Peyer's patch (tissue), 4 donors: ENCODE measurements around the gene THAP3. TPM values are rescaled to one million over a fixed set of nuclear protein-coding genes. Genes with fewer than 3 reads are reported as not detected.
A peak's percentile ranks its signal among the peaks of the same experiment; 100 is the strongest.

Source experiments
- DNase-seq, 3 donors: peaks; one replicate each; pipeline ENCODE4 v3.0.0-alpha.2; 2017 to 2019
- H3K27ac ChIP-seq, 4 donors: fragments of 200-600 bp; sonication (generic); one replicate each; pipeline ENCODE4 v1.5.1; 2016 to 2019
- H3K27me3 ChIP-seq, 2 donors: fragments of 200-600 bp; sonication (generic); one replicate each; pipeline ENCODE4 v1.5.1; 2019
- H3K36me3 ChIP-seq, 3 donors: fragments of 200-600 bp; sonication (generic); one replicate each; pipeline ENCODE4 v1.5.1; 2016 to 2019
- H3K4me1 ChIP-seq, 4 donors: fragments of 200-600 bp; sonication (generic); one replicate each; pipeline ENCODE4 v1.5.1; 2016 to 2019
- H3K4me3 ChIP-seq, 4 donors: fragments of 200-600 bp; sonication (generic); 1 replicate in 3 of 4; 2 replicates in 1 of 4; pipeline ENCODE4 v1.5.1; 2016 to 2019; ENCODE audit warnings: mild to moderate bottlenecking in 1 of 4
- H3K9me3 ChIP-seq, 4 donors: fragments of 200-600 bp; sonication (generic); one replicate each; pipeline ENCODE4 v1.5.1; 2016 to 2019; ENCODE audit warnings: mild to moderate bottlenecking in 1 of 4
- CTCF ChIP-seq, 6 experiments: fragments of 450-650 bp in 4 of 6; fragments of 200-600 bp in 2 of 6; sonication (generic) in 1 of 6; IDR thresholded peaks; one replicate each; pipeline ENCODE4 v1.5.1; 2017 to 2019; ENCODE audit warnings: antibody characterized with exemption in 6 of 6, mild to moderate bottlenecking in 3 of 6, moderate library complexity in 1 of 6
- POLR2A ChIP-seq, 2 donors: fragments of 450-650 bp; IDR thresholded peaks; one replicate each; pipeline ENCODE4 v1.5.1; 2017; ENCODE audit warnings: antibody characterized with exemption in 2 of 2, mild to moderate bottlenecking in 2 of 2, moderate library complexity in 2 of 2
- total RNA-seq, 4 donors: library from RNA; depleted of rRNA; stranded (reverse); fragments of >200 nt; gene quantifications; one replicate each; pipeline ENCODE4 v1.1.0, GENCODE V29; 2016

Gene THAP3
- total RNA-seq, 4 donors from 2014 or later, result 9.9 to 22.8 (median 18.8) TPM

DNA sequence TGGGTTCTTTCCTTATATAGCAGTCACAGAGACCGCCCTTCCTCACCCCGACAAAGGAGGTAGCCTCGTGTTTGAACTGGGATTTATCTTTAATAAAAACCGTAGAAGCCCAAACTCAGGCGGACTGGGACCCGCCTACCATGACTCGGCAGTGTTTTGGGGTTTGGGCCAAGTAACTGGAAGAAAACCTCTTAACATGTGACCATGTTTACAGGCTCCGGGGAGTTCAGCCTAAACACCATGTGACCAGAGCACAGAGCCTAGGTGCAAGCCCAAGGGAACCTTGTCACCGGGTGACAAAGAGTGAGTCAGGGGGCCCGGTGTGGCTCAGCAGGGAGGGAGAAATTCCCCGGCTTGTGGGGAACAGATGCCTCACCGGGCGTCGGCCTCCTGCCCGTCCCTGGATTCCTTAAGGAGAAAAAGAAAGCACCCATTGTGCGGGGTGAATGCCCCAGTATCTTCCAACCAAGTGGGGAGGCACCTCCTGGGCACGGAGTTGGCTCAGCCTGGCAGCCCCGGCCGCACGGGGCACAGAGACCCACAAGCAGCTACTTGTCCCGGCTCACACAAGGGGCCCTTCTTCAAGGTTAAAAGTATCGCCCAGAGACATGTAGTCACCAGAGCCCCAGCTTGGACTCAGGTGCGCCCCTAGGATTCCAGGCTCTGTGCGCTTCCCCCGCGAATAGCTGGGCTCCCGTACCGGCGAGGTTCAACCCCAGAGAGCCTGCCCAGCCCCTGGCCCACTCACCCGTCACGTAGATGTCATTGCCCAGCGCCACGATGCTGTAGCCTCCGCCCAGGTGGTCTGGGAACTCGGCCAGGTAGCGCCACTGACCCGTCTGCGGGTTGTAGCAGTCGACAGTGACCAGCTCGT lies 23.4 kb upstream of the THAP3 start:
- peak; percentile 74 to 89 (median 75) for DNase-seq
- no peak for TF ChIP-seq CTCF (IDR thresholded peaks at IDR 0.05)
- peak; percentile 44 to 47 for TF ChIP-seq POLR2A (IDR thresholded peaks at IDR 0.05)
- Histone ChIP-seq H3K27ac (peak overlapping the region; percentile 92 to 99 (median 98)), H3K9me3 (no peaks in the 10 kb centered on the region), H3K36me3 (peaks cover 0 to 24% (median 0%) of the 10 kb centered on the region in 3 donors), H3K27me3 (no peaks in the 10 kb centered on the region), H3K4me3 (peak overlapping the region; percentile 54 to 98 (median 97)), H3K4me1 (peaks cover 0 to 46% (median 18%) of the 10 kb centered on the region in 4 donors)

DNA sequence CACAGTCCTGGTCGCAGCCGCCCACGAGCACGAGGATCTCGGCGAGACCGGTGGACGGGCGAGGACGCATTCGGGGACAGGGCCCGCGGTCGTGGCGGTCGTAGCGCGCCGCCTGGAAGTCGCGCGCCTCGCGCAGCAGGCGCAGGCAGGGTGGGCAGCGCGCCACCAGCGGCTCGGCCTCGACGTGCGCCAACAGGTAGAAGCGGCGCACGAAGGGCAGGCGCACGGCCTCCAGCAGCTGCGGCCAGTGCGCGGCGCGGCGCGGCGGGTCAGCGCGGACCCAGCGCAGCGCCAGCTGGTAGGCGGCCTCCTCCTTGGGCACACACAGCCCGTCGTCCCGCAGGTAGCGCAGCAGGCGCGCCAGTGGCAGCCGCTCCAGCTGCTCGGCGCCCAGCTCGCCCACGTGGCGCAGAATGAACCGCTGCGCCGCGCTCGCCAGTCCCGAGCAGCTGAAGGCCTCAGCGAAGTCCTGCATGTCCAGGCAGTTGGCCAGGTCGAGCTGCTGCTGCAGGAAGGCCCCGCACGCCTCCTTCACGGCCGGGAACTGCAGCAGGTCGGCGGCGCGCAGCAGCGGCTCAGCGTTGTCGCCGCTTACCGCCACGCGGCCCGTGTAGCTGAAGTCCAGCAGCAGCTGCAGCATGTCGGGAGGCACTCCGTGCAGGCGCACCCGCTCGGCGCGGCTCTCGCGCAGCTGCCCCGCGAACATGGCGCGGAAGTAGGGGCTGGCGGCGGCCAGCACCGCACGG lies 22.6 kb upstream of the THAP3 start:
- peaks cover 0 to 39% (median 18%) of the 10 kb centered on the region in 4 donors for H3K4me1 ChIP-seq
- H3K4me3 ChIP-seq, result peak overlapping the region; percentile 54 to 98 (median 97)
- H3K27me3 ChIP-seq, result no peaks in the 10 kb centered on the region
- TF ChIP-seq CTCF (IDR thresholded peaks at IDR 0.05) (peak in 1 of 6 experiments; percentile 1), POLR2A (IDR thresholded peaks at IDR 0.05) (no peak)
- H3K27ac ChIP-seq, result peak overlapping the region; percentile 92 to 99 (median 98)
- H3K9me3 ChIP-seq, result no peaks in the 10 kb centered on the region
- H3K36me3 ChIP-seq, result peaks cover 0 to 18% (median 0%) of the 10 kb centered on the region in 3 donors
- peak; percentile 36 to 70 (median 60) for DNase-seq

DNA sequence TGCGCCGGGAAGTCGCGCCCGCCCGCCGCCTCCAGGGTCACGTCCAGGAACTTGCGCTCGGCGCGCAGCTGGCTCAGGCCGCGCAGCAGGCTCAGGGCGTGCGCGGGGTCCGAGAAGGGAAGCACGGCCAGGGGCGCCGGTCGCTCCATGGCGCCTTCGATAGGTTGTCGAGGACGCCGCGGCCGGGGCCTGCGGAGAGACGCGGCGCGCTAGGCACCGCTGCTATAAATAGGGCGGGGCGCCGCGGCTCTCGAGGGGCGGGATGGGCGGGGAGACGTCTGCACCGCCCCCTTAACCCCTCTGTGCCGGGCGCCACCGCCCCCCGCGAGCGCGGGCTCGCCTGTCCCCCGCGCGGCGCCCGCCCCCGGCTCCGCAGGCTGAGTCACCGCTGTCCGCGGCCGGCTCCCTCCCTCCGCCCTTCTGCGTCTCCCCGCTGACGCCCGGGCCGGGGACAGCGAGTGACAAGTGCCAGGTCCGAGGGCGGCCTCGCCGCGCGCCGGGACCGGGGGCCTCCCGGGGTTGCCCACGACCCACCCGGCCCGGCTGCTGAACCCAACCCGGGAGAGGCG lies 21.9 kb upstream of the THAP3 start, which contains the start of gene KLHL21:
TSS of gene KLHL21 (minus strand) at position 201 of the 569 bp plus-strand sequence. CDS start at position 149, 52 bp downstream.
- peaks cover 0 to 32% (median 18%) of the 10 kb centered on the region in 4 donors for H3K4me1 ChIP-seq

DNA sequence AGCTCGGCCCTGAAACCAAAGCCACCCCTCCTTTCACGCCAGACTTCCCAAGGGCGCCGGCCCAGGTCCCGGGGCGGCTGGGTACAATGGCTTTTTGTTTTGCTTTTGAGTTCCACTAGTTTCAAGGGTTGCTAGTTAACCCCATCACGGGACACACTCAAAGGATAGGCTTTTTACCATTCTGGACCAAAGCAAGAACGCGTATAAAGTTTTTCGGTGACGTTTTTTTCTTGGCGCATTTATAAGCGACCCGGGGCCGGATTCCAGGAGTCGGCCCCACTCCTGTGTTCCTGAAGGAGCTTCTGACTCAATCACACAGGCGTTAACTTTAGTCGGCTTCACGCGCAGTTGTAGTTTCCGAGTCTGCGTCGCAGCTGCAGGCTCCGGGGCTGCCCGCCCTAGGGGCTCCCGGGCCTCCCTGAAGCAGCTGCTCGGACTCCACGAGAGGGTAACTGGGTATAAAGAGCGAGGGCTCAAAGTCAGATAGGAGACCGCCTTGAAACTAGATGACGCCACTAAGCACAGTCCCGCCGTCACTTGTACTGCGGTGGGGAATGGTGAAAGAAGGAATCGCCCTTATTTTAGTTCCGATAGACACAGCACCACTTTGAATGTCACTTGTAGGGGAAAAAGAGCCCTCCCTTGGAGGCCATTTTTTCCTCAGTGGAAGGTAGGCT lies 21.3 kb upstream of the THAP3 start:
- TF ChIP-seq POLR2A (IDR thresholded peaks at IDR 0.05), result peak in 1 of 2 donors; percentile 4
- no peak for TF ChIP-seq CTCF (IDR thresholded peaks at IDR 0.05)
- no peaks in the 10 kb centered on the region for H3K9me3 ChIP-seq
- peak overlapping the region; percentile 92 to 99 (median 98) for H3K27ac ChIP-seq
- H3K36me3 ChIP-seq, result peaks cover 0 to 5% (median 0%) of the 10 kb centered on the region in 3 donors
- peak; percentile 60 to 76 (median 76) for DNase-seq
- no peaks in the 10 kb centered on the region for H3K27me3 ChIP-seq
- H3K4me3 ChIP-seq, result peak overlapping the region; percentile 54 to 98 (median 97)
- H3K4me1 ChIP-seq, result peaks cover 0 to 28% (median 18%) of the 10 kb centered on the region in 4 donors

More for the DNA sequence above, 21.9 kb upstream of the THAP3 start, which contains the start of gene KLHL21:
- peak; percentile 87 to 93 (median 93) for DNase-seq
- Histone ChIP-seq H3K9me3 (no peaks in the 10 kb centered on the region), H3K4me3 (peak within 1 kb of the TSS; percentile 54 to 98 (median 97)), H3K27me3 (no peaks in the 10 kb centered on the region), H3K36me3 (peaks cover 0 to 12% (median 0%) of the 10 kb centered on the region in 3 donors), H3K27ac (peak within 1 kb of the TSS; percentile 92 to 99 (median 98))
- TF ChIP-seq POLR2A (IDR thresholded peaks at IDR 0.05) (peak; percentile 60 to 67), CTCF (IDR thresholded peaks at IDR 0.05) (peak in 3 of 6 experiments; percentile 7 to 31 (median 27))
